ENCODE measurements around the gene ATP4B. TPM values are rescaled to one million over a fixed set of nuclear protein-coding genes. Genes with fewer than 3 reads are reported as not detected.

ATP4B gene
- total RNA-seq, 2 donors from 2014 or later, result 0.34 TPM; not detected in 1

GRCh38 chr13:113663934-113664333, 5.9 kb upstream of the ATP4B start:
- whole genome bisulfite sequencing, result 46% methylated on average over 15 of the region's 15 CpGs
- no peak for TF ChIP-seq POLR2AphosphoS5 (IDR thresholded peaks at IDR 0.05)
- TF ChIP-seq, protein P1, sequence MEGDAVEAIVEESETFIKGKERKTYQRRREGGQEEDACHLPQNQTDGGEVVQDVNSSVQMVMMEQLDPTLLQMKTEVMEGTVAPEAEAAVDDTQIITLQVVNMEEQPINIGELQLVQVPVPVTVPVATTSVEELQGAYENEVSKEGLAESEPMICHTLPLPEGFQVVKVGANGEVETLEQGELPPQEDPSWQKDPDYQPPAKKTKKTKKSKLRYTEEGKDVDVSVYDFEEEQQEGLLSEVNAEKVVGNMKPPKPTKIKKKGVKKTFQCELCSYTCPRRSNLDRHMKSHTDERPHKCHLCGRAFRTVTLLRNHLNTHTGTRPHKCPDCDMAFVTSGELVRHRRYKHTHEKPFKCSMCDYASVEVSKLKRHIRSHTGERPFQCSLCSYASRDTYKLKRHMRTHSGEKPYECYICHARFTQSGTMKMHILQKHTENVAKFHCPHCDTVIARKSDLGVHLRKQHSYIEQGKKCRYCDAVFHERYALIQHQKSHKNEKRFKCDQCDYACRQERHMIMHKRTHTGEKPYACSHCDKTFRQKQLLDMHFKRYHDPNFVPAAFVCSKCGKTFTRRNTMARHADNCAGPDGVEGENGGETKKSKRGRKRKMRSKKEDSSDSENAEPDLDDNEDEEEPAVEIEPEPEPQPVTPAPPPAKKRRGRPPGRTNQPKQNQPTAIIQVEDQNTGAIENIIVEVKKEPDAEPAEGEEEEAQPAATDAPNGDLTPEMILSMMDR (IDR thresholded peaks at IDR 0.05), result no peak
- no peak for TF ChIP-seq POLR2A (IDR thresholded peaks at IDR 0.05)
- no peaks in the 10 kb centered on the region for H3K27me3 ChIP-seq (replicated peaks; ENCODE audit: insufficient read depth)
- H3K4me1 ChIP-seq (replicated peaks), result no peaks in the 10 kb centered on the region
- no peak overlapping the region for H3K4me3 ChIP-seq
- no peaks in the 10 kb centered on the region for H3K36me3 ChIP-seq
- H3K9me3 ChIP-seq, result no peaks in the 10 kb centered on the region
- intact Hi-C loops (cut with DNase I), result no loop called here
- no peak for DNase-seq (ENCODE audit: low spot score)
- no peak overlapping the region for H3K27ac ChIP-seq

- TF ChIP-seq POLR2A (IDR thresholded peaks at IDR 0.05) (no peak), POLR2AphosphoS5 (IDR thresholded peaks at IDR 0.05) (no peak)
- TF ChIP-seq, protein P1 (IDR thresholded peaks at IDR 0.05), result no peak
- H3K9me3 ChIP-seq, result no peaks in the 10 kb centered on the region
- H3K27me3 ChIP-seq (replicated peaks; ENCODE audit: insufficient read depth), result no peaks in the 10 kb centered on the region
- WGBS, result 88% methylated on average over 2 of the region's 2 CpGs
- H3K4me1 ChIP-seq (replicated peaks), result no peaks in the 10 kb centered on the region
- intact Hi-C loops (cut with DNase I), result no loop called here
- no peak for DNase-seq (ENCODE audit: low spot score)
- H3K4me3 ChIP-seq, result no peak overlapping the region
- no peak overlapping the region for H3K27ac ChIP-seq
- H3K36me3 ChIP-seq, result no peaks in the 10 kb centered on the region
Observed at GRCh38 chr13:113661509-113661908, 3.5 kb upstream of the ATP4B start.

GRCh38 chr13:113660066-113660465, 2.1 kb upstream of the ATP4B start:
- intact Hi-C loops (cut with DNase I), result no loop called here
- Histone ChIP-seq H3K36me3 (no peaks in the 10 kb centered on the region), H3K4me3 (no peak overlapping the region), H3K27me3 (replicated peaks; ENCODE audit: insufficient read depth) (no peaks in the 10 kb centered on the region), H3K27ac (no peak overlapping the region), H3K9me3 (no peaks in the 10 kb centered on the region), H3K4me1 (replicated peaks) (no peaks in the 10 kb centered on the region)
- TF ChIP-seq, protein P1 (IDR thresholded peaks at IDR 0.05), result no peak
- no peak for TF ChIP-seq POLR2AphosphoS5 (IDR thresholded peaks at IDR 0.05)
- TF ChIP-seq POLR2A (IDR thresholded peaks at IDR 0.05), result no peak
- WGBS, result 85% methylated on average over 3 of the region's 3 CpGs
- DNase-seq (ENCODE audit: low spot score), result no peak

- intact Hi-C loops (cut with DNase I), result no loop called here
- 93% methylated on average over 8 of the region's 8 CpGs for WGBS
- Histone ChIP-seq H3K36me3 (no peaks in the 10 kb centered on the region), H3K9me3 (no peaks in the 10 kb centered on the region), H3K27me3 (replicated peaks; ENCODE audit: insufficient read depth) (no peaks in the 10 kb centered on the region), H3K27ac (no peak overlapping the region), H3K4me1 (replicated peaks) (no peaks in the 10 kb centered on the region), H3K4me3 (no peak overlapping the region)
- no peak for DNase-seq (ENCODE audit: low spot score)
- no peak for TF ChIP-seq POLR2AphosphoS5 (IDR thresholded peaks at IDR 0.05)
- TF ChIP-seq, protein P1 (IDR thresholded peaks at IDR 0.05), result no peak
- TF ChIP-seq POLR2A (IDR thresholded peaks at IDR 0.05), result no peak
Observed at GRCh38 chr13:113659337-113659736, 1.3 kb upstream of the ATP4B start.

- DNase-seq (ENCODE audit: low spot score), result no peak
- 81% methylated on average over 13 of the region's 14 CpGs for WGBS
- H3K27ac ChIP-seq, result no peak overlapping the region
- no peaks in the 10 kb centered on the region for H3K9me3 ChIP-seq
- TF ChIP-seq, protein P1 (IDR thresholded peaks at IDR 0.05), result no peak
- no peak for TF ChIP-seq POLR2A (IDR thresholded peaks at IDR 0.05)
- no peak for TF ChIP-seq POLR2AphosphoS5 (IDR thresholded peaks at IDR 0.05)
- no peaks in the 10 kb centered on the region for H3K36me3 ChIP-seq
- H3K27me3 ChIP-seq (replicated peaks; ENCODE audit: insufficient read depth), result no peaks in the 10 kb centered on the region
- no peaks in the 10 kb centered on the region for H3K4me1 ChIP-seq (replicated peaks)
- no peak overlapping the region for H3K4me3 ChIP-seq
- intact Hi-C loops (cut with DNase I), result no loop called here
Observed at GRCh38 chr13:113658836-113659235, 838 bp upstream of the ATP4B start.

Data from prostate gland (tissue), 2 donors.